ENCODE data around the gene PIGH. TPM values are rescaled to one million over a fixed set of nuclear protein-coding genes. Genes with fewer than 3 reads are reported as not detected.

PIGH gene
- total RNA-seq, 1 experiment from 2014 or later: 19.0 TPM

GRCh38 chr14:67569651-67570290, 30.3 kb downstream of the PIGH start:
- no peaks in the 10 kb centered on the region for H3K4me1 Mint-ChIP-seq (ENCODE audit: low read depth, unreplicated experiment)
- H3K4me3 Mint-ChIP-seq (ENCODE audit: low read depth, unreplicated experiment): no peak overlapping the region
- no peak for DNase-seq
- no peak for TF ChIP-seq CTCF (IDR thresholded peaks at IDR 0.05; ENCODE audit: unreplicated experiment)
- intact Hi-C loops (cut with micrococcal nuclease; ENCODE audit: unreplicated experiment): no loop called here
- no peak overlapping the region for H3K27ac Mint-ChIP-seq (ENCODE audit: unreplicated experiment)
- H3K27me3 Mint-ChIP-seq (ENCODE audit: unreplicated experiment): no peaks in the 10 kb centered on the region
- H3K9me3 Mint-ChIP-seq (ENCODE audit: low read depth, unreplicated experiment): no peaks in the 10 kb centered on the region
- H3K36me3 Mint-ChIP-seq (ENCODE audit: insufficient read depth, unreplicated experiment): no peaks in the 10 kb centered on the region
- BruUV-seq (replicated peaks): no TSS peak
- CTCF ChIA-PET: interaction anchor here (0.5 to 2.8 kb wide), 3 partner anchors 12 to 1878 kb away, joined by 3 to 59 read pairs (median 4); no protein-coding TSS in a partner anchor

GRCh38 chr14:67569011-67569650, 30.9 kb downstream of the PIGH start:
- TF ChIP-seq CTCF (IDR thresholded peaks at IDR 0.05; ENCODE audit: unreplicated experiment): no peak
- intact Hi-C loops (cut with micrococcal nuclease; ENCODE audit: unreplicated experiment): no loop called here
- CTCF ChIA-PET: interaction anchor here (2.8 kb wide), 1 partner anchor 42 kb away, joined by 59 read pairs; no protein-coding TSS in a partner anchor
- no peaks in the 10 kb centered on the region for H3K4me1 Mint-ChIP-seq (ENCODE audit: low read depth, unreplicated experiment)
- H3K36me3 Mint-ChIP-seq (ENCODE audit: insufficient read depth, unreplicated experiment): no peaks in the 10 kb centered on the region
- no peak overlapping the region for H3K27ac Mint-ChIP-seq (ENCODE audit: unreplicated experiment)
- BruUV-seq (replicated peaks): no TSS peak
- H3K4me3 Mint-ChIP-seq (ENCODE audit: low read depth, unreplicated experiment): no peak overlapping the region
- no peaks in the 10 kb centered on the region for H3K27me3 Mint-ChIP-seq (ENCODE audit: unreplicated experiment)
- H3K9me3 Mint-ChIP-seq (ENCODE audit: low read depth, unreplicated experiment): no peaks in the 10 kb centered on the region
- DNase-seq: no peak

GRCh38 chr14:67567654-67568053, 32.4 kb downstream of the PIGH start:
- intact Hi-C loops (cut with micrococcal nuclease; ENCODE audit: unreplicated experiment): no loop called here
- H3K36me3 Mint-ChIP-seq (ENCODE audit: insufficient read depth, unreplicated experiment): no peaks in the 10 kb centered on the region
- CTCF ChIA-PET: interaction anchor here (1.0 kb wide), 1 partner anchor 140 kb away, joined by 3 read pairs; no protein-coding TSS in a partner anchor
- TF ChIP-seq CTCF (IDR thresholded peaks at IDR 0.05; ENCODE audit: unreplicated experiment): no peak
- H3K4me1 Mint-ChIP-seq (ENCODE audit: low read depth, unreplicated experiment): no peaks in the 10 kb centered on the region
- H3K4me3 Mint-ChIP-seq (ENCODE audit: low read depth, unreplicated experiment): no peak overlapping the region
- no TSS peak for BruUV-seq (replicated peaks)
- H3K9me3 Mint-ChIP-seq (ENCODE audit: low read depth, unreplicated experiment): no peaks in the 10 kb centered on the region
- no peaks in the 10 kb centered on the region for H3K27me3 Mint-ChIP-seq (ENCODE audit: unreplicated experiment)
- DNase-seq: no peak
- H3K27ac Mint-ChIP-seq (ENCODE audit: unreplicated experiment): no peak overlapping the region

GRCh38 chr14:67566908-67567307, 33.2 kb downstream of the PIGH start:
- CTCF ChIA-PET: no interaction called here
- Mint-ChIP-seq H3K27me3 (ENCODE audit: unreplicated experiment) (no peaks in the 10 kb centered on the region), H3K4me1 (ENCODE audit: low read depth, unreplicated experiment) (no peaks in the 10 kb centered on the region), H3K36me3 (ENCODE audit: insufficient read depth, unreplicated experiment) (no peaks in the 10 kb centered on the region), H3K27ac (ENCODE audit: unreplicated experiment) (no peak overlapping the region), H3K9me3 (ENCODE audit: low read depth, unreplicated experiment) (no peaks in the 10 kb centered on the region), H3K4me3 (ENCODE audit: low read depth, unreplicated experiment) (no peak overlapping the region)
- TF ChIP-seq CTCF (IDR thresholded peaks at IDR 0.05; ENCODE audit: unreplicated experiment): no peak
- DNase-seq: no peak
- intact Hi-C loops (cut with micrococcal nuclease; ENCODE audit: unreplicated experiment): no loop called here
- BruUV-seq (replicated peaks): no TSS peak
